ELF-1 (cell line): ENCODE results near the gene ZFP92.

ENCODE experiments used
- DNase-seq: peaks from one replicate; pipeline ENCODE4 v3.0.0-alpha.2; 2016; ENCODE audit warnings: low read depth, low spot score

The ZFP92 gene

DNA sequence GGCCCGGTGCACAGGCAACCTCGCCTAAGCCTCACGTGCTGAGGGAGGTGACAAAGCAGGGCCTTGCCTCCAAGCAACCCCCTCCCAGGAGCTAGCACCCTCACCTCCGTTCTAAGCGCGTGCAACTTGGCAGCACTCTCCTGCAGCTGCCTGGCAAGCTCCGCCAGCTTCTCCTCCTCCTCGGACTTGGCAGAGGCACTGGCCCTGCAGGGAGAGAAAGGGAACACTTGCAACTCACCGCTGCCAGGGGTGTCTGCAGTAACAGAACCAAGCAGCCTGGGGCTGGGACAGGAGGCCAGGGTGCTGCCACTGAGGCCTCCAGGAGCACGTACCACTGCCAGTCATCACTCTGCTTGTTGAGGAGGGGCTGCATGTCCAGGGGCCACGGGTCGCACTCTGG lies 44.9 kb downstream of the ZFP92 start:
- no peak for DNase-seq

DNA sequence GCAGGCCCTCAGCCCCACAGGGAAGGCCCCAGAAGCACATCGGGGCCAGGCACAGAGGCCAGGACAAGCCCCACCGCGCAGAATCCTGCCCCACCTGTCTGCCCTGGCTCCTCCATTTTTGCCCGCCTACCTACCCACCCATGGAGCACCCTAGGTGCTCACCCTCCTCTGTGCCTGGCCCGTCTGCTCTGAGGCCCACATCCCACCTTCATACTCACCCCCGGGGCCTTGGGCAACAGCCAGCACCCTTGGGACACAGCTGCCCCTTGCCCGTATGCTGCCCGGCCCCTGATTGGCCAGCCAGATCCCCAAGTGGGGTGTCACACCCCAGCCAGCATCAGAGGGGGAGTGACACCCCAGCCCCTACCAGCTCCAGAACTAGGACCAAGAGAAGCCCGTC lies 45.4 kb downstream of the ZFP92 start:
- no peak for DNase-seq

DNA sequence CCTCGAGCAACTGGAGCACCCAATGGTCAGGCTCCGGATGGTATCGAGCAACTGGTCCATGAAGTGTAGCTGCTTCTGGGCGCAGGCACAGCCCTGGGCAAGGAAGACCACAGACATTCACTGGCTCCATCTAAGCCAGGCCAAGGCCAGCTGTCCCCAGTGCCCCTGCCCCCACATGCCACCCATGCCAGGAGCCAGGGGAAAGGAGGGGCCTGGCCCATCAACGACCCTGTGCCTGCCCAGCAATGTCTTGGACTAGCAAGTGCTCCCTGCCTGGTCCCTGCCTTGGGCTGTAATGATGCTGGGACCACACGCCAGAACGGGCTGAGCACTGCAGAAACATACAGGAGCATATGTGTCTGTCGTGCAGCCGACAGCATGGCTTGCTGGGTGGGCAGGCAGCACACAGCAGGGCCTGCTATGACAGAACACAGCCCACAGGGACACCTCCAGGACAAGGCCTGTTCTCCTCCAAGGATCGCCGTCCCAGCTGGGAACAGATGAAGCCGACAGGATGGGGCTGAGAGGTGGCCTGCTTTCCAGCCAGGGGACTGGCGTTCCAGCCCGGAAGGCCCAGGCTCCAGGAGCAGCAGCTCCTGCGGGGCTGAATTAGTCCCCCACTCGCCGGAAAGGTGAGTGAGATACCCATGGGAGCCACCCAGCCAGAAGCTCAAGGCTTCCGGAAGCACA lies 46.0 kb downstream of the ZFP92 start:
- DNase-seq = no peak

DNA sequence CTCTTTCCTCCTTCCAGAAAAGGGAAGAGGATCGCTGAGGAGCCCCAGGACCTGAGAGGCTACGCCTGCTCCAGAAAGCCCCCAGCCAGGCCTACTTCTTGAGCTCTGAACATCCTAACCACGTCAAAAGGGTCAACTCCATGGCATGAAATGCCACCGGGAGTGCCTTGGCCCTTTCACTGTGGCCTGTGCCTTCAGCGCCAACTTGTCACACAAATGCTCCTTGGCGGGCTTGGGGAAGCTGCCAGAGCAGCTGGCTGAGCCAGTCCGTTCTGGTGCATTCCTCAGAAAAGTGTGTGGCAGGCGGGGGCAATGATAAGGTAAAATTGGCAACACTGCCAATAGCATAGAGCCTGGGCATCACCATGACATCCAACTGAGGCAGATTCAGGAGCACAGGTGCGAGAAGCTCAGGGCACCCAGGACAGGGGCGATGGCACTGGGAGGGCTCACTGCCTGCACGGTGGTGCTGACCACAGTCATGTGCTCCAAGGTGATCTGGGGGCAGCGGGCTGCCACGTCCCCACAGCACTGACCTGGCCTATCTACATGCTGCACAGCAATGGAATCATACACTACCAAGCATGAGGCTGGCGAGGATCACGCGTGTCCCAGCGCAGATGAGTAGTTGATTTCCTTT lies 46.7 kb downstream of the ZFP92 start:
- DNase-seq = no peak

DNA sequence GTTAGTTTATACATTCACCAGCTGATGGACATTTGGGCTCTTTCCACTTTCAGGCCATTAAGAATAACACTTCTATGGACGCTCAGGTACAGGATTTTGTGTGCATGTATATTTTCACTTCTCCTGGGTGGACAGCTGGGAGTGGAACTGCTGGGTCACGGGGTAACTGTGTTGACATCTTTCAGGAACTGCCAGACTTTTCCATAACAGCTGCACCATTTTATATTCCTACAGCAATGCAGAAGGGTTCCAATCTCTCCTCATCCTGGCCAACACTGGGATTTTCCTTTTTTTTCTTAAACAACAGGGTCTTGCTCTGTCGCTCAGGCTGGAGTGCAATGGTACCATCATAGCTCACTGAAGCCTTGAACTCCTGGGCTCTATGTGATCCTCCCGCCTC lies 47.2 kb downstream of the ZFP92 start:
- no peak for DNase-seq

DNA sequence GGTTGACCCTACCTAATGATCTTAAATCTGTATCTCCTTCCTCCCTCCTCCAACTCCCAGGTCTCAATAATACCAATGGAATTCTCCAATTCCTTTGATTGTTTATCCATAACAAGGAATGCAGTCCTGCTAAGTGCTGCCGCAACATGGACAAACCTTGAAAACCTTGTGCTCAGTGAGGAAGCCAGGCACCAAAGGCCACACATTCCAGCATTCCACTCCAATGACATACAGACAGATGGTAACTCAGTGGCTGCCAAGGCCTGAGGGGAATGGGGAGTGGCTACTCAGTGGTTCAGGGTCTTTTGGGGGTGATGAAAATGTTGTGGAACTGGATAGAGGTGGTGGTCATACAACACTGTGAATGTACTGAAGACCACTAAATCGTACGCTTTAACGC lies 48.7 kb downstream of the ZFP92 start:
- DNase-seq = peak; percentile 83

DNA sequence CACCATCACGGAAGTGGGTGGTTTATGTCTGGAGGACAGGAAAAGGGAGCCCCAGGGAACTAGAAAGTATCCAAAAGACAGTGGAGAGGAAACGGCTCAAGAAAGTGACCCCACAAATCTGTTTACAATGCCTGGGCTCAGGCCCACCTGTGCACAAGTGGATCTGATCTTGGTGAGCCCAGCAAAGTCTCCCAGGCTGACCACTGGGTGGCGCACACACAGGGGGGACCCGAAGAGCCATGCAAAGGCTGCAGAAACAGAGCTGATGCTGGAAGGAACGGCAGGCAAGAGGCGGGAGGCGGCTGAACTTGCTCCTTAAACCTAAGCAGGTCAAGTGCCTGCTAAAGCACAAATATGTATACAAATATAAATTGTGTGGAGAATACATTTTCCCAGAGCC lies 49.6 kb downstream of the ZFP92 start:
- peak; percentile 78 for DNase-seq
